SK-N-MC (cell line): ENCODE measurements around the gene COL18A1.

ENCODE experiments used
- DNase-seq: peaks from one replicate; pipeline ENCODE4 v3.0.0-alpha.2; 2011; ENCODE audit warnings: low read depth, low spot score
- H3K27ac ChIP-seq: fragments of 200-600 bp; sonication (generic); 2 replicates; pipeline ENCODE4 v1.5.1; 2016; ENCODE audit warnings: mixed run types
- H3K36me3 ChIP-seq: fragments of 200-600 bp; sonication (generic); 2 replicates; pipeline ENCODE4 v1.6.1; 2017; ENCODE audit warnings: antibody characterized with exemption, low read length, mixed read lengths; ENCODE audit not compliant: insufficient read depth
- H3K4me3 ChIP-seq: fragments of 200-600 bp; sonication (generic); 2 replicates; pipeline ENCODE4 v1.5.1; 2016
- H3K9ac ChIP-seq: fragments of 200-600 bp; sonication (generic); 2 replicates; pipeline ENCODE4 v1.8.0; 2017; ENCODE audit warnings: mixed run types, mixed read lengths; ENCODE audit not compliant: insufficient read length
- H3K9me3 ChIP-seq: fragments of 200-600 bp; sonication (generic); 2 replicates; pipeline ENCODE4 v1.6.1; 2017; ENCODE audit warnings: low read depth, mild to moderate bottlenecking, antibody characterized with exemption, low read length, moderate library complexity, mixed read lengths
- EZH2 ChIP-seq: fragments of 200-600 bp; sonication (generic); IDR thresholded peaks from one replicate; pipeline ENCODE4 v1.6.1; 2017; ENCODE audit warnings: antibody characterized with exemption
- FOXP2 ChIP-seq: optimal IDR thresholded peaks from 2 replicates; pipeline ENCODE3; 2011; ENCODE audit warnings: mild to moderate bottlenecking, moderate library complexity; ENCODE audit not compliant: insufficient read depth; ENCODE audit errors: extremely low read length, control extremely low read depth
- POLR2AphosphoS5 ChIP-seq: IDR thresholded peaks from 2 replicates; pipeline ENCODE4 v1.6.1; 2012; ENCODE audit warnings: mild to moderate bottlenecking, low read depth, low read length, borderline replicate concordance

COL18A1 gene

DNA sequence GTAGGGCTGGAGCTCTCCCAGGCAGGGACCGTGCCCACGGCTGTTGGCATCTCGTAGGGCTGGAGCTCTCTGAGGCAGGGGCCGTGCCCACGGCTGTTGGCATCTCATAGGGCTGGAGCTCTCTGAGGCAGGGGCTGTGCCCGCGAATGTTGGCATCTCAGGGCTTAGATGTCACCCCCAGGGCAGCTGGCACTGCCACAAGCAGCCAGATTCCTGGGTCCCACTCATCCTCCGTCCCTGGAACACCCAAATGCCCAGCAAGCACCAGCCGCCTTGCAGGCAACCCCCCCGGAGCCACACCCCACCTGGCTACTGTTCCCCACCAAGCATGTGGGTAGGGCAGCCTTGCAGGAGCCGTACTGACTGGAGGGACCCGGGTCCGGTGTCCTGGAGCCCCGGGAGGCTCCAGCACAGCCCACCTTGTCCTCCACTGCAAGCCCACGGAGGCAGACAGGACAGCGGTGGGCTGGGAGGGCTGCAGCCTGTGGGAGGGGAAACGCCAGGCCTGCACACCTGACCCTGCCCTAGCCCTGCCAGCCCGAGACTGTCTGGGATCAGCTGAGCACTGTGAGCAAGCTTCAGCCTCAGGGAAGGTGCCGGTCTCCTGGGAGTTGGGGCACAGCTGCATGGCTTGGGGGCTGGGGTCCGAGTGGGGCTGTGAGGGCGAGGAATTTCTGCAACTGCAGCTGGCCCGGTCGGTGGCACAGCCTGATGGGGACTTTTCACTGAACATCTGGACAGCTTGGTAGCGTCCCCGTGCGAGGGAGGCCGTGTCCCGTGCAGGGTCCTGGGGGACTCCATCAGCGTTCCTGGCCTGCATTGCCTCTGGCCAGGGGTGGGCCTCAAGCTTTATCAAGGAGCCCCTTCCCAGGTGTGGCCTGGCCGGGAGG, 53.6 kb downstream of the COL18A1 start:
- no peak for TF ChIP-seq EZH2
- no peak for TF ChIP-seq FOXP2
- no peak for TF ChIP-seq POLR2AphosphoS5
- Histone ChIP-seq H3K9ac (no peak overlapping the region), H3K9me3 (no peaks in the 10 kb centered on the region; the same call in 1 of the 2 replicates), H3K4me3 (no peak overlapping the region), H3K27ac (no peak overlapping the region), H3K36me3 (peaks cover 3% of the 10 kb centered on the region; the same call in 1 of the 2 replicates)
- DNase-seq = no peak

DNA sequence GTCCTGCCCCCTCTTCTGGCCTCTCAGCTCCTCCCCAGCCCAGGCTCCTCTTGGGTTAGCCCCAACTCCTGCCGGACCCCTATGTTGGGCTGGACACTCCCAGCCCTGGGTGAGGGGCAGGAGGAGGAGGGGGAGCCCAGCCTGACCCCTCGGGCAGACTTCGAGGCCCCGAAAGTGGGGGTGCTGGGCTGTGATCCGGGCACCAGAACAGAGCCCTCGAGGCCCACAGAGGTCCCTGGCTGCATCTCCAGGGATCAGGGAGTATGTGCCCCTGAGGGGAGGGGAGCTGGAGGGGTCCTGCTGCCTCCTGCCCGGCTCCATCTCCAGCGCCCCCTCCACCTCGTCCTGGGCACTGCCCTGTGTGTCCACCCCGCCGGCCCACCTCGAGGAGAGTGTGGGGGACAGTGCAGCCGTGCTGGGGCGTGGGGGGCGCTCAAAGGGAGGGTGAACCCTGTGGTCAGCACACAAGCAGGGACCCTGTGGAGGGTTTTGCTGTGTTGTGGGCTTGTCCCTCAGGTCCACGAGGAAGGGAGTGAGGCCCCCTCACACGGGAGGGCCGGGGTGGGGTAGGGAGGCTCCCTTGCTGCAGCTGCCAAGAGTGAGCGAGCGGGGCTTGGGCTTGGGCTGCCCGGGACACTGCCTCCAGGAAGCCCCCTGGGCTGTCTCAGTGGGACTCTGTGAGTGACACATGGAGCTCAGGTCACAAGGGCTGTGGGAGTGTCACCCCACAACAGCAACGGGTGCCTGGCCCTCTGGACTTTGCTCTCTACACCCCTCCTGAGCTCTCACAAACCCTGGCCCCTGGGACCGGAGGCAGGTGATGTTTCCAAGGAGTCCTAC, 54.4 kb downstream of the COL18A1 start:
- H3K9ac ChIP-seq = no peak overlapping the region
- no peak for DNase-seq
- no peak overlapping the region for H3K4me3 ChIP-seq
- no peaks in the 10 kb centered on the region; the same call in 1 of the 2 replicates for H3K9me3 ChIP-seq
- TF ChIP-seq FOXP2 (no peak), EZH2 (no peak), POLR2AphosphoS5 (no peak)
- peaks cover 3% of the 10 kb centered on the region; the same call in 1 of the 2 replicates for H3K36me3 ChIP-seq
- no peak overlapping the region for H3K27ac ChIP-seq

DNA sequence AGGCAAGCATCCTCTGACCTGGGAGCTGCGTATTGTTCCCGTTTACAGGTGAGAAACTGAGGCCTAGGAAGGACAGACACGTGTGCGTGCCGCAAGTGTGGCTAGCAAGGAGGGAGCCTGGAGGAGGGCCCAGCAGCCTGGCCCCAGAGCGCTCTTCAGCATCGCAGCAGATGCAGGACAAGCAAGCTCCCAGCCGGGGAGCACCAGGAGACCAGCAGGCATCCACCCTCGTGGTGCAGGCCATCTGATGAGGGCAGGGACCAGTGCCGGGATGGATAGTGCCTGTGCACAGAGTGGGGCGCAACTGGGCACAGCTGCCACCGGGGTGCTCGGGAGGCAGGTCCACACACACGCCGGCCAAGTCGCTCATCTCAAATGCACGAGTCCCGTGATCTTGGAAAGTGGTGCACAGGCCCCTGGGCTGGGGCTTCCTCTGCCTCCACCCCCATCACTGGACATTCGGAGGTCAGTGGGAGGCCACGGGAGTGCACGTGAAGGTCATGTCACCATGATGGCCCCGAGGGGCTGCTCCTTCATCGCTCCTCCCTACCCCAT, 55.1 kb downstream of the COL18A1 start:
- H3K27ac ChIP-seq = no peak overlapping the region

DNA sequence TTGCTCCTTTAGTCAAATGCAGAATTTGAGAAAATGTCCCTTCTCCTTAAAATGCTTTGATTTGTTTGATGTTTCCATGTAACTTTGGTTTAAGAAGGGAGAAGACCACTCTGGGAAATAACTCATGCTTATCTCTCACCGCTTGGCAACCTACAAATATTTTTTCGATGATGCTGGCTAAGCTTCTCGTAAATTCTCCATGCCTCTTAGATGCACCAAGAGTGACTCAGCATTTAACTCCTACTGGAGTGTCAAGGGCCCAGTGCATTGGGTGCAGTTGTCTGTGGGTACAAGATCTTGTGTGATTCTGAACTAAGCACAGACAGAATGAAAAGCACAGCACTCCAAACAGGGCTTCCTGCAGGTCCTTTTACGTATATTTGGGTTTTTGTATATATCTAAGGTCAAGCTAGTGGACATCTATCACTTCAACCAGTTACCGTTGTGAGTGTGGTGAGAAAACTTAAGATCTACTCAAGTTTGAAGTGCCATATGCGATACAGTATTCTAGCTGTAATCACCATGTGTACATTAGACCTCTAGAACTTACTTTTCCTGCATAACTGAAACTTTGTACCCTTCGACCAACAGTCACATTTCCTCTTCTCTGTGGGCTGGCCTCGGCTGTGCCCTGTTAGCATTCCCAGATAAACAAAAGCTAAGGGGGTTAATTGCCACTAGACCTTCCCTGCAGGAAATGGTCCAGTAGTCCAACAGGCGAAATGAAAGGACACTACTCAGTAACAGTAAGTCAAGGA, 55.8 kb downstream of the COL18A1 start:
- H3K27ac ChIP-seq = peak overlapping the region; percentile 46; the same call in 1 of the 2 replicates
- DNase-seq = no peak
- no peak overlapping the region for H3K9ac ChIP-seq
- H3K9me3 ChIP-seq = no peaks in the 10 kb centered on the region; the same call in 1 of the 2 replicates
- no peak for TF ChIP-seq FOXP2
- no peak for TF ChIP-seq EZH2
- H3K36me3 ChIP-seq = peaks cover 3% of the 10 kb centered on the region; the same call in 1 of the 2 replicates
- no peak overlapping the region for H3K4me3 ChIP-seq

More for the DNA sequence above, 55.1 kb downstream of the COL18A1 start:
- Histone ChIP-seq H3K9ac (no peak overlapping the region), H3K4me3 (no peak overlapping the region), H3K9me3 (no peaks in the 10 kb centered on the region; the same call in 1 of the 2 replicates), H3K36me3 (peaks cover 3% of the 10 kb centered on the region; the same call in 1 of the 2 replicates)
- no peak for DNase-seq
- no peak for TF ChIP-seq EZH2
- no peak for TF ChIP-seq POLR2AphosphoS5
- no peak for TF ChIP-seq FOXP2

DNA sequence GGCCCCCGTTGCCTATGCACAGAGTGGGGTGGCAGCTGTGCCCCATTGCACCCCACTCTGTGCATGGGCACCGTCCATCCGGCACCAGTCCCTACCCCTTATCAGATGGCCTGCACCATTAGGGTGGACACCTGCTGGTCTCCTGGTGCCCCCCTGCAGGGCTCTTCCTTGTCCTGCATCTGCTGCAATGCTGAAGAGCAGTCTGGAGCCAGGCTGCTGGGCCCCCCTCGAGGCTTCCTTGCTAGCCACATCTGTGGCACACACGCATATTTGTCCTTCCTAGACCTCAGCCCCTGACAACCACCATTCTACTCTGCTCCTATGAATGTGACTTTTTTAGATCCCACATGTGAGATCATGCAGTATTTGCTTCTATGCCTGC, 56.4 kb downstream of the COL18A1 start:
- H3K9me3 ChIP-seq = no peaks in the 10 kb centered on the region; the same call in 1 of the 2 replicates
- TF ChIP-seq FOXP2 (no peak), POLR2AphosphoS5 (no peak), EZH2 (no peak)
- DNase-seq = no peak
- H3K9ac ChIP-seq = no peak overlapping the region
- peaks cover 3% of the 10 kb centered on the region; the same call in 1 of the 2 replicates for H3K36me3 ChIP-seq
- H3K4me3 ChIP-seq = no peak overlapping the region
- H3K27ac ChIP-seq = no peak overlapping the region

DNA sequence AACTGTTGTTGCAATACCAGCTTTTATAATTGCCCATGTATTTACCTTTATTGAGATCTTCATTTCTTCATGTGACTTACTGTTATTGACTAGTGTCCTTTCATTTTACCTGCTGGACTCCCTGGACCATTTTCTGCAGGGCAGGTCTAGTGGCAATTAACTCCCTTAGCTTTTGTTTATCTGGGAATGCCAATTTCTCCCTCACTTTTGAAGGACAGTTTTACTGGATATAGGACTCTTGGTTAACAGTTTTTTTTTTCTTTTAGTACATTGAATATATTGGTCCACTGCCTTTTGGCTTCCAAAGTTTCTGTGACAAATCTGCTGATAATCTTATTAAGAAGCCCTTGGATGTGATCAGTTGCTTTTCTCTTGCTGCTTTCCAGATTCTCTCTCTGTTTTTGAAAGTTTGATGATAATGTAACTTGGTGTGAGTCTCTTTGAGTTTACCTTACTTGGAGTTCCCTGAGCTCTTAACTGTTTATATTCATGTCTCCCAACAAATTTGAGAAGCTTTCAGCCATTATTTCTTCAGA, 56.9 kb downstream of the COL18A1 start:
- H3K27ac ChIP-seq = no peak overlapping the region
- no peak for TF ChIP-seq POLR2AphosphoS5
- H3K9ac ChIP-seq = no peak overlapping the region
- no peaks in the 10 kb centered on the region; the same call in 1 of the 2 replicates for H3K9me3 ChIP-seq
- DNase-seq = no peak
- peaks cover 3% of the 10 kb centered on the region; the same call in 1 of the 2 replicates for H3K36me3 ChIP-seq
- no peak overlapping the region for H3K4me3 ChIP-seq

DNA sequence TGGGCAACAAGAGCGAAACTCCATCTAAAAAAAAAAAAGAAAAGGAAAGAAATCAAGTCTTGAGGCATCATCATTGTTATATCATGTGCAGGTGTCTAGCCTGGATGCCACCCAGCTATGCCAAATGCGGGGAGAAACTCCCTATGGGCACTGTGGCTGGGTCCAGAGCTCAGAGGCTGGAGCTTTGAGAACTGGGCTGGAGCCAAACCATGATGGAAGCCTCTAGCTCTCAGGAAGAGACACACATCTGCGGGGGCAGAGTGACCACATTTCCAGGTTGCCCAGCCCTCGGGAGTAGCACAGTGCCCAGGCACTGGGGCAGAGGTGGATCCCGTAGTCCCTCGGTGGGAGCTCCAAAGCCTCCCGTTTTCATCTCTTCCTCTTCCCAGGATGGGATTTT, 58.9 kb downstream of the COL18A1 start:
- no peak for DNase-seq
- Histone ChIP-seq H3K9ac (no peak overlapping the region), H3K27ac (no peak overlapping the region), H3K4me3 (no peak overlapping the region), H3K36me3 (peaks cover 3% of the 10 kb centered on the region; the same call in 1 of the 2 replicates), H3K9me3 (no peaks in the 10 kb centered on the region; the same call in 1 of the 2 replicates)
- TF ChIP-seq FOXP2 (no peak), POLR2AphosphoS5 (no peak), EZH2 (no peak)

DNA sequence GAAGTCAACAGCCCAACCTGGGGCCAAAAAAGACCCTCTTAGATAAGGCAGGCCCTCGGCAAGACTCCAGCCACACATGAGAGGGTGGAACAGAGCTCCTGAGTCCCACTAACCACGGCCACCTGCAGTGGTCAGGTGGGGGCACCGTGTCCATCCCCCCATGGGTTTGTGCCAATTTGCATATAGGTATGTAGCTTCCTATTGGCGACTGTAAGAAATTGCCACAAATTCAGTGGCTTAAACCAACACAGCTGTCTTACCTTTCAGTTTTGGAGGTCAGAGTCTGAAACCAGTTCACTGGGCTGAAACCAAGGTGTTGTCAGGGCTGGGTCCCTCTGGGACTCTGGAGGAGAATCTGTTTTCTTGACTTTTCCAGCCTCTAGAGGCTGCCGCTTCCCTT, 59.3 kb downstream of the COL18A1 start:
- no peak overlapping the region for H3K4me3 ChIP-seq
- DNase-seq = no peak
- TF ChIP-seq POLR2AphosphoS5 = no peak
- TF ChIP-seq EZH2 = no peak
- no peak for TF ChIP-seq FOXP2
- H3K36me3 ChIP-seq = peaks cover 3% of the 10 kb centered on the region; the same call in 1 of the 2 replicates
- H3K27ac ChIP-seq = no peak overlapping the region
- no peak overlapping the region for H3K9ac ChIP-seq
- no peaks in the 10 kb centered on the region; the same call in 1 of the 2 replicates for H3K9me3 ChIP-seq
